Tibial nerve (tissue), 4 donors: ENCODE data around the gene MINDY3.
A peak's percentile ranks its signal among the peaks of the same experiment; 100 is the strongest.

Experiments
- EP300 ChIP-seq, 2 donors: sonication (generic); formaldehyde crosslinking; IDR thresholded peaks; one replicate each; pipeline ENCODE4 v1.6.1; 2017; ENCODE audit warnings: antibody characterized with exemption in 2 of 2, mild to moderate bottlenecking in 1 of 2
- TF ChIP-seq, protein P1 (sequence below), 5 experiments: fragments of 200-600 bp in 3 of 5; fragments of 450-650 bp in 2 of 5; sonication (generic) in 3 of 5; IDR thresholded peaks; one replicate each; pipeline ENCODE4 v1.5.1; 2016 to 2019; ENCODE audit warnings: antibody characterized with exemption in 5 of 5, mild to moderate bottlenecking in 3 of 5, moderate library complexity in 2 of 5

- TF ChIP-seq, protein P1, sequence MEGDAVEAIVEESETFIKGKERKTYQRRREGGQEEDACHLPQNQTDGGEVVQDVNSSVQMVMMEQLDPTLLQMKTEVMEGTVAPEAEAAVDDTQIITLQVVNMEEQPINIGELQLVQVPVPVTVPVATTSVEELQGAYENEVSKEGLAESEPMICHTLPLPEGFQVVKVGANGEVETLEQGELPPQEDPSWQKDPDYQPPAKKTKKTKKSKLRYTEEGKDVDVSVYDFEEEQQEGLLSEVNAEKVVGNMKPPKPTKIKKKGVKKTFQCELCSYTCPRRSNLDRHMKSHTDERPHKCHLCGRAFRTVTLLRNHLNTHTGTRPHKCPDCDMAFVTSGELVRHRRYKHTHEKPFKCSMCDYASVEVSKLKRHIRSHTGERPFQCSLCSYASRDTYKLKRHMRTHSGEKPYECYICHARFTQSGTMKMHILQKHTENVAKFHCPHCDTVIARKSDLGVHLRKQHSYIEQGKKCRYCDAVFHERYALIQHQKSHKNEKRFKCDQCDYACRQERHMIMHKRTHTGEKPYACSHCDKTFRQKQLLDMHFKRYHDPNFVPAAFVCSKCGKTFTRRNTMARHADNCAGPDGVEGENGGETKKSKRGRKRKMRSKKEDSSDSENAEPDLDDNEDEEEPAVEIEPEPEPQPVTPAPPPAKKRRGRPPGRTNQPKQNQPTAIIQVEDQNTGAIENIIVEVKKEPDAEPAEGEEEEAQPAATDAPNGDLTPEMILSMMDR (IDR thresholded peaks at IDR 0.05), result no peak
- peak in 1 of 2 donors; percentile 57 for TF ChIP-seq EP300 (IDR thresholded peaks at IDR 0.05)
Measured at GRCh38 chr10:15738270-15738925, 121.9 kb downstream of the MINDY3 start.
